Ramos (cell line): ENCODE measurements around the gene DEGS1.

Experiments
- in situ Hi-C: fragments of 300-500 bp; cut with MboI; formaldehyde crosslinking; loops from one replicate; pipeline ENCODE4 v1.14.3; 2022; ENCODE audit warnings: low sequenced_read_pairs; ENCODE audit not compliant: unreplicated experiment

Gene DEGS1

GRCh38 chr1:224211206-224211962, 28.3 kb downstream of the DEGS1 start:
- in situ Hi-C loops, result no loop called here

DNA sequence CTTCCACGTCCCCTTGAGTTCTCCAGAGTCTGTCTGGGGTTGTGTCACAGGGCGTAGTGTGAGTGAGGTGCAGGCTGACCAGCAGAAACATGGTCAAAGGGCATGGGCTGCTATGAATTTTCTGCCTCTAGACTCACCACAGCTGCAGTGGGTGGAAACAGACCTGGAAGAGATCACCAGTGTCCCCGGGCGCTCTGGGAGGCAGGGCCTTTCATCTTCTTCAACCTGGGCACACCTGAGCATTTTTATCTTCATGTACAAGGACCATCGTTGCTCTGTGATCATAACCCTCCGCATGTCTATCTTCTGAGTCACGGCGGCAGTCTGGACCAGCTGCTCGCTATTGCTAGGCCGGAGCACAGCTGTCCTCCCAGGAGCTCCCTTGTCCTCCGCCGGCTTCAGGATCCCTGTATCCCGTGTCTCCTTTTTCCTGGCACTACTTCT, 29.6 kb downstream of the DEGS1 start:
- in situ Hi-C loops, result no loop called here

- in situ Hi-C loops, result no loop called here
Observed at GRCh38 chr1:224213438-224214119, 30.5 kb downstream of the DEGS1 start.

DNA sequence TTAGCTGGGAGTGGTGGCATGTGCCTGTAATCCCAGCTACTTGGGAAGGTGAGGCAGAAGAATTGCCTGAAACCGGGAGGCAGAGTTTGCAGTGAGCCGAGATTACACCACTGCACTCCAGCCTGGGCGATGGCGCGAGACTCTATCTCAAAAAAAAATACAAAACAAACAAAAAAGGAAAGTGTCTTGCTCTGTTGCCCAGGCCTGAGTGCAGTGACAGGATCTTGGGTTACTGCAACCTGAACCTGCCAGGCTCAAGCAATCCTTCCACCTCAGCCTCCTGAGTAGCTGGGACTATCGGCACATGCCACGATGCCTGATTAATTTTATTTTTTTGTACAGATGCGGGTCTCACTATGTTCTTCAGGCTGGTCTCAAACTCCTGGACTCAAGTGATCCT, 33.3 kb downstream of the DEGS1 start:
- in situ Hi-C loops, result no loop called here

GRCh38 chr1:224217655-224218623, 34.9 kb downstream of the DEGS1 start:
- in situ Hi-C loops, result no loop called here

GRCh38 chr1:224219011-224219611, 36.1 kb downstream of the DEGS1 start:
- in situ Hi-C loops, result no loop called here

- in situ Hi-C loops, result no loop called here
Observed at GRCh38 chr1:224219612-224220059, 36.6 kb downstream of the DEGS1 start.

GRCh38 chr1:224223819-224224714, 41.0 kb downstream of the DEGS1 start:
- in situ Hi-C loops, result no loop called here

DNA sequence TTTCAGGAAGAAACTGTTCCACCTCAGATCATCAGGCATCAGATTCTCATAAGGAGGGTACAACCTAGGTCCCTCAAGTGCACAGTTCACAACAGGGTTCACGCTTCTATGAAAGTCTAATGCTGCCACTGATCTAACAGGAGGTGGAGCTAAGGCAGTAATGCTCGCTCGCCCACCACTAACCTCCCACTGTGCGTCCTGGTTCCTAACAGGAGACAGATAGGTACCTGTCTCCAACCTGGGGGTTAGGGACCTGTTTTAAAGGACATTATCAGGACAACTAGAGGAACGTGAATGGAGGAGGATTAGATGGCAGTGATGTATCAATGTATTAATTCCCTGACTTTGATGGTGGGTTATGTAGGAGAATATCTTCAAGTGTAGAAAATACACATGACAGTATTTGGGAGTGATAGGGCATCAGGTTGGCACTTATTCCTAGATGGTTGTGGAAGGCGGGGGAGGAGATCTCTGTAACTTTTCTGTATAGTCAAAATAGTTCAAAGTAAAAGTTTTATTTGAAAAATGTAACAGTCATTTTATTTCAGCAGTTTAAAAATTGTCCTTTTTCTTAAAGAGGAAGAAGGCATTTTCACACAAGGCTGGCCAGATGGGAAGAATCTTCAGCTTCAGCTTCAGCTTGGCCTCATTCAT, 43.9 kb downstream of the DEGS1 start:
- in situ Hi-C loops, result no loop called here

DNA sequence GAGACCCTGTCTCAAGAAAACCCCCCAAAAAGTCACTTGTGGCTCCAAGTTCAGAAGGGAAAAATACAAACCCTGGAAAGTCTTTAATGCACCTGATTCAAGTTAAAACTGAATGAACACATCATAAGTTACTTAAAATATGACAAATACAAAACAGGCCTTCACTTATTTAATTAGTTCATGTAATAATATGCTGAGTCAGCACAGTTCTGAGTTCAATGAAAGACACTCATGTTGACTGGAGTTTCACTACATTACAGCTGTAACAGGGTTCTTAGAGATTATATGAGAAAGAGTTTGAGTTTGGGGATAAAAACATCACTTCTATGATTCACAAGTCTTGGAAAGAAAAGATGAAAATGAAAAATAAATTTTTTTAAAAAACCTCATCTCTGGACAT, 51.0 kb downstream of the DEGS1 start:
- in situ Hi-C loops, result no loop called here

GRCh38 chr1:224235813-224236493, 52.9 kb downstream of the DEGS1 start:
- in situ Hi-C loops, result no loop called here

DNA sequence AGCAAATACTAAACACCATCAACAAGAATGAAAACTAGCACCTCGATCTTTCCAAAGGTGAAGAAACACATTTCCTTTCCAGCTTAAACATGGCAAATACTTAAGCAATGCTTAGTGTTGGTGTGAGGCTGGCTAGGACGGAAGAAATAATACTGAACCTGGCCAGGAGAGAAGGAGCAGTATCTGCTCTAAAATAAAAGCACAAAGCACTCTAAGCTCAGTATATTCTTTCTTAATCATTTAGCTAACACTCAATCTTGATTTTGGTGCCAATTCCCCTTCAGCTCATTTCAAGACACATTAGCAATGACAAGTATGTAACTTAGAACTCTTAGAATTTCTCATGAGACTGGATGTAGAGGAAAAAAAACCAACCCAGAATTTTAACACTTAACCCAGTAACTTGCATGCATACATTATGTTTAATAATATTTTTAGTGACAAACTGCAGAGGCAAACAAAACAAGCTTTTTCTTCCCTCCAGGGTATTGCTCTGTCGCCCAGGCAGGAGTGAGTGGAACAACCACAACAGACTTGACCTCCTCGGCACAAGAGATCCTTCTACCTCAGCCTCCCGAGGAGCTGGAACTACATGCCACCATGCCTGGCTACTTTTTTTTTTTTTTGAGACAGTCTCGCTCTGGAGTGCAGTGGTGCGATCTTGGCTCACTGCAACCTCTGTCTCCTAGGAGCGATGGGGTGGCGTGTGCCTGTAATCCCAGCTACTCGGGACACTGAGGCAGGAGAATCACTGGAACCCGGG, 54.3 kb downstream of the DEGS1 start:
- in situ Hi-C loops, result no loop called here

- in situ Hi-C loops, result no loop called here
Observed at GRCh38 chr1:224238212-224238611, 55.2 kb downstream of the DEGS1 start.

DNA sequence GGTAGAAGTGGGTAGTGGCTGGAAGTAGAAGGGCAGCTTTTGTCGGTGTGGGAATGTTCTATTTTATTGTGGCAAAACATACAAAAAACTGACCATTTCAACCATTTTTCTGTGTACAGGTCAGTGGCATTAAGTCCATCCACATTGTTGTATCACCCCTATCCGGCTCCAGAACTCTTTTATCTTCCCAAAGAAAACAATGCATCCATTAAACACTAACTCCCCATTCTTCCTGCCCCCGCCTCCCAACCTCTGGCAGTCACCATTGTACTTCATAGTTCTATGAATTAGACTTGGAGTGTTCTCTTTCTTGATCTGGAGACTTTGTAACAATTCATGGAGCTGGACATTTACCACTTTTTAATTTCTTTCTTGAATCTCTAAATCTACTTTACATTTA, 55.7 kb downstream of the DEGS1 start:
- in situ Hi-C loops, result no loop called here
